Astrocyte of the cerebellum (primary cell): ENCODE measurements around the gene IGSF22.
A peak's percentile ranks its signal among the peaks of the same experiment; 100 is the strongest.

Experiments
- DNase-seq: peaks from one replicate; pipeline ENCODE4 v3.0.0-alpha.2; 2011; ENCODE audit warnings: low read depth
- H3K4me3 ChIP-seq: 2 replicates; pipeline ENCODE4 v1.5.1; 2011; ENCODE audit warnings: mild to moderate bottlenecking, low read depth, low read length, moderate library complexity
- in situ Hi-C: cut with HindIII; loops from 2 replicates; pipeline ENCODE4 v1.10.0; 2017; ENCODE audit warnings: low sequenced_read_pairs
- TF ChIP-seq, protein P1 (sequence below): IDR thresholded peaks from 2 replicates; pipeline ENCODE4 v1.5.1; 2012; ENCODE audit warnings: low read length, low read depth, moderate library complexity, mild to moderate bottlenecking; ENCODE audit errors: missing control alignments

IGSF22 gene

DNA sequence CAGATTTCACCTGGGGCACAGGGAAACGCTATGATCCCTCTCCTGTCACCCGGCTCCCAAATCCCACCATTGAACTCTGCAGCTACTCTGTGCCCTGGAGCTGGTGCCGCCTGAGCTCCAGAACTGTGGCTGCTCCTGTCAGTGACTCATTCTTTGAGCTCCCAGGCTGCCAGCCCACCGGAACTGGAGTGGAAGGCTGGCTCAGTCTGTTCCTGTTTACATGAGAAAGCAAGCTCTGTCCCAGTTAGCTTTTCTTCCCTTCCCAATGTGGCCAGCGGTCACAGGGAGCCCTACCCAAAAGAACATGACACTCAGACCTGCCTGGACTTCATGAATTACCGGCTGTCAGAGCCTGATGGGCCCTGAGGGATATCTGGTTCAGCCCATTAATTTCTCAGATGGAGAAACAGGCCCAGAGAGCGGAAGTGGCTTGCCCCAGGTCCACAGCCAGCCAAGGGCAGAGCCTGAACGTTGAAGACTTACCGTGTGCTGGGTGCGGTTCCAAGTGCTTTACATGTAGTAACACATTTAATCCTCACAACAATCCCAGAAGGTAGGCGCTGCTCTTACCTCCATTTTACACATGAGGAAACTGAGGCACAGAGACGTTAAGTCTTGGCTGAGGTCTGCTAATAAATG, 23.8 kb upstream of the IGSF22 start:
- TF ChIP-seq, protein P1, sequence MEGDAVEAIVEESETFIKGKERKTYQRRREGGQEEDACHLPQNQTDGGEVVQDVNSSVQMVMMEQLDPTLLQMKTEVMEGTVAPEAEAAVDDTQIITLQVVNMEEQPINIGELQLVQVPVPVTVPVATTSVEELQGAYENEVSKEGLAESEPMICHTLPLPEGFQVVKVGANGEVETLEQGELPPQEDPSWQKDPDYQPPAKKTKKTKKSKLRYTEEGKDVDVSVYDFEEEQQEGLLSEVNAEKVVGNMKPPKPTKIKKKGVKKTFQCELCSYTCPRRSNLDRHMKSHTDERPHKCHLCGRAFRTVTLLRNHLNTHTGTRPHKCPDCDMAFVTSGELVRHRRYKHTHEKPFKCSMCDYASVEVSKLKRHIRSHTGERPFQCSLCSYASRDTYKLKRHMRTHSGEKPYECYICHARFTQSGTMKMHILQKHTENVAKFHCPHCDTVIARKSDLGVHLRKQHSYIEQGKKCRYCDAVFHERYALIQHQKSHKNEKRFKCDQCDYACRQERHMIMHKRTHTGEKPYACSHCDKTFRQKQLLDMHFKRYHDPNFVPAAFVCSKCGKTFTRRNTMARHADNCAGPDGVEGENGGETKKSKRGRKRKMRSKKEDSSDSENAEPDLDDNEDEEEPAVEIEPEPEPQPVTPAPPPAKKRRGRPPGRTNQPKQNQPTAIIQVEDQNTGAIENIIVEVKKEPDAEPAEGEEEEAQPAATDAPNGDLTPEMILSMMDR, result no peak
- peak; percentile 6 for DNase-seq
- H3K4me3 ChIP-seq, result no peak overlapping the region
- in situ Hi-C loops, result no loop called here

DNA sequence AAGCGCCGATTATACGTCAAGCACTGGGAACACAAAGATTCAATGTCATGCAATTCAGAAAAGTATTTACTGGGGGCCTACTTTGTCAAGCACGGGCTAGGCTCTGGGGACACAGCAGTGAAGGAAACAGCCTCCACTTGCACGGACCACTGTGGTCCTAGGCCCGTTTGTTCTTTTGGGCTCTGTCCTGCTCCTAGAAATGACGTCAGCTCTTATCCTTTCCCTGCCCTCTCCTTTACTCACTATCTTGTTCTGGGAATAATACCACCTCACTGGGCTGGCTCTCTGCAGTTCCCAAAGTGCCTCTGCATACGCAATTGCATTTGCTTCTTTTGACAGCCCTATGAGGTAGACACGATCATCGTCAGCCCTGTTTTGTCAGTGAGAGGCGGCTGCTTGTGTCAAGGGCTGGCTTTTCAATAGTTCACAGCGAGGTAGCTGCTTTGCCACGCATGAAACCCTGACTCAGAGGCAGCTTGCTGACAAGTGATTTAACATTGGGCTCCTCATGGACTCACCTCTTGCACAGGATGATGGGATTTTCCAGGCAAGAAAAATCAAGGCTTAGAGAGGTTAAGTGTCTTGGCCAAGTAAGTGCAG, 22.9 kb upstream of the IGSF22 start:
- no peak for DNase-seq
- TF ChIP-seq, protein P1, result no peak

DNA sequence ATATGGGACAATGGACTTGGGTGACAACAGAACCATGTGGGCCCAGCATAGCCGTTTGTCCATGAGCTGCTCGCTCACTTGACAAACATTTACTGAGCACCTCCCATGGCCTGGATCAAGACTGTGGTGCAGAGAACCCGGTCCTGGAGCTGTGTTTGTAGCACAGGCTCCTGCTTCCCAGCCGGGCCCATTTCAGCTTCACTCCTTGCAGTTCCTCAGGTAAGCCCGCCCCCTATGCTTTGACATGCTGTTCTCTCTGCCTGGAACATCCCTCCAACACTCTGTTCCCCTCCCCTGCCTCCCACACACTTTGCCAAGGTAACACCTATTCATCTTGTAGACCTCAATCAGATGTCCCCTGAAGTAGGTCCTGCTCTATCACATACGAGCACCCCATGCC, 19.3 kb upstream of the IGSF22 start:
- H3K4me3 ChIP-seq, result no peak overlapping the region
- TF ChIP-seq, protein P1, result no peak
- no peak for DNase-seq
- in situ Hi-C loops, result no loop called here

More for the DNA sequence above, 22.9 kb upstream of the IGSF22 start:
- no peak overlapping the region for H3K4me3 ChIP-seq
- in situ Hi-C loops, result no loop called here

DNA sequence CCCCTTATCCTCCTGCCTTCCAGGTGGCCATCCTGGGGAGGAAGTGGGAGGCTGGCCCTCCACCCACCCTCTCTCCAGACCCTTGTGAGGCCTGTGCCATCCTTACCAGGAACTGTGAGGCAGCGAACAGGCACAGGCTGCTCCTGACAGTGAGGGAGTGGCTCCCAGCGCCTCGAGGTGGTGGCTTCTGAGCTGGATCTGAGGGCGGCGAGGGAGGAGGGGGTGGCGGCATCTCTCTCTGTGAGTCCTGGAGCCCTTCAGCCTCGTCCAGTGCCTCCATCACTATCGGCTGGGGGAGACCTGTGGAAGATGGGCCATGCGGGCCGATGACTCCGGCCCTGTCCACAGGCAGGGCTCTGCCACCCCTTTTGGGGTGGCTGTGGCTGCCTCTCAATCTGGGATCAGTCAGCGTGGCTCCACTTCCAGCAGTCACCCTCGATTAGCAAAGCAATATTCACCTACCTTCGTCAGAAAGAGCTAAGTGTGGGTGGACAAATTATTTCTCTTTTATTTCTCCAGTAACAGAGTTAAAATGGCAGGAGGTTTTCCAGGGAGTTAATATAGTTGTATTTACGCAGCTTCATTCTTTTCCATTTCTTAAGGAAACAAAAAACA, 18.0 kb upstream of the IGSF22 start:
- in situ Hi-C loops, result no loop called here
- H3K4me3 ChIP-seq, result no peak overlapping the region
- TF ChIP-seq, protein P1, result no peak
- DNase-seq, result no peak

DNA sequence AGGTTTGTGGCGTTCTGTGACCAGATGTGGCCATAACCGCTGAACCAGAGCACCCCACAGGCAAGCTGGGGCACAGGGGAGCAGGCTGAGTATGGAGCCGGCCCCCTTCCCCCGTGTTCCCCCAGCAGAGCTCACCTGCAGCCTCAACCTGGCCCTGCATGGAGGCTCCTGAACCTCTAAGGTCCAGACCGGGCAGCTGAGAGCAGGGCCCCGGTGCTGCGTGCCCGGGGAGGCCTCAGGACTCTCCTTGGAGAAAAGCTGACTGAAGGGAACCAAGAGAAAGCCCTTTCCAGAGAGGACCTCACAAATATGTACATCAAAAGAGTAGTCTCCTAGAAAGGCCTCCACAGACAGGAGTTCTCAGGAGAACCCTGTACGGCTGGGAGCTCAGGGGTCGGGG, 17.4 kb upstream of the IGSF22 start:
- DNase-seq, result no peak
- in situ Hi-C loops, result no loop called here
- TF ChIP-seq, protein P1, result no peak
- H3K4me3 ChIP-seq, result no peak overlapping the region

DNA sequence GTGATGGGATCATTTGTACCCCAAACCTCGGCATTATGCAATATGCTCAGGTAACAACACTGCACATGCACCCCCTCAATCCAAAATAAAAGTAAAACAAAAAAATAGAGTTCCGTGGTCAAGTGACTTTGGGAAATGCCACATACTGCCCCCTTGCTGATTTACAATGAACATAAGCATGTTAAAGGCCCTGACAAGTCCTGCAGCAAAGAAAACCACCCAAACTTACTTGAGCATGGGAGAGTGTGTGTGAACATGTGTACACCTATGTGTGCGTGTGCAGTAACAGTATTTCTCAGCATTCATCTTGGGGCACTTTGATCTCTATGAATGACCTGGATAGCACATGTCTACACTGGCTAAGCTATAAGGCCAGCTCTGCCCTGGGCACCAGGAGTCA, 15.8 kb upstream of the IGSF22 start:
- no peak for DNase-seq
- in situ Hi-C loops, result no loop called here
- TF ChIP-seq, protein P1, result no peak
- no peak overlapping the region for H3K4me3 ChIP-seq
